ENCODE measurements around the gene STAMBP. TPM values are rescaled to one million over a fixed set of nuclear protein-coding genes. Genes with fewer than 3 reads are reported as not detected.

Gene STAMBP
- total and polyA plus RNA-seq, 2 donors (not counting 3 experiments of a cell fraction or from before 2014, with no cell fraction given), result 18.0 to 21.3 TPM

GRCh38 chr2:73892631-73893329, 64.0 kb downstream of the STAMBP start, which contains the start of gene ACTG2:
Gene ACTG2, plus strand, starts transcription at chr2:73893008. Its CDS starts 8,304 bp downstream, at chr2:73901312.
- Histone ChIP-seq H3K9ac (replicated peaks; ENCODE audit: extremely low read depth, insufficient read depth, low read length) (no peak within 1 kb of the TSS), H3K4me2 (ENCODE audit: insufficient read depth, low read length) (no peak within 1 kb of the TSS), H3K9me3 (replicated peaks; ENCODE audit: control insufficient read depth, insufficient read depth, low read length) (no peaks in the 10 kb centered on the region), H3K4me3 (replicated peaks in 1 of 3; ENCODE audit: insufficient read depth in 1 of 3, low read depth in 1 of 3, low read length in 3 of 3) (no peak within 1 kb of the TSS), H4K20me1 (replicated peaks; ENCODE audit: control insufficient read depth, extremely low read depth, insufficient read depth, low read length) (no peaks in the 10 kb centered on the region), H3K9me1 (replicated peaks; ENCODE audit: control insufficient read depth, extremely low read depth, insufficient read depth, low read length) (no peaks in the 10 kb centered on the region), H2AFZ (ENCODE audit: low read depth, low read length) (no peak within 1 kb of the TSS), H3K36me3 (ENCODE audit: control insufficient read depth in 2 of 2, extremely low read depth in 1 of 2, insufficient read depth in 2 of 2, low read length in 2 of 2) (no peaks in the 10 kb centered on the region), H3K4me1 (ENCODE audit: control insufficient read depth, extremely low read depth, insufficient read depth, low read length) (no peaks in the 10 kb centered on the region), H3K79me2 (ENCODE audit: control insufficient read depth, insufficient read depth, low read length) (no peaks in the 10 kb centered on the region), H3K27me3 (ENCODE audit: control insufficient read depth in 2 of 2, insufficient read depth in 2 of 2, low read length in 2 of 2) (peaks cover 0 to 4% of the 10 kb centered on the region in 2 experiments), H3K27ac (ENCODE audit: insufficient read depth, low read depth, low read length) (no peak within 1 kb of the TSS)
- intact Hi-C loops (cut with micrococcal nuclease), result no loop called here
- dilution Hi-C loops (cut with MboI; ENCODE audit: extremely low pct_ligation_motif_present, low sequenced_read_pairs), result no loop called here
- DNase-seq (ENCODE audit: low read depth, low spot score) (no peak), FAIRE-seq (no peak)
- CTCF ChIA-PET, result interaction anchor here (0.6 to 0.8 kb wide), 2 partner anchors 12 to 221 kb away, joined by 3 read pairs; no protein-coding TSS in a partner anchor
- POLR2A ChIA-PET, result no interaction called here
- no peak for TF ChIP-seq JUN (IDR thresholded peaks at IDR 0.05; ENCODE audit: borderline replicate concordance, insufficient read depth, insufficient read length, low read depth)
- TF ChIP-seq POLR2AphosphoS5 (IDR thresholded peaks at IDR 0.05; ENCODE audit: insufficient read depth, low read depth, low read length), result no peak
- TF ChIP-seq MYC (IDR thresholded peaks at IDR 0.05; ENCODE audit: low read depth, low read length), result no peak
- TF ChIP-seq POLR2A (IDR thresholded peaks at IDR 0.05; ENCODE audit: low read depth, low read length), result no peak
- BruUV-seq (replicated peaks), result no TSS peak

- Histone ChIP-seq H3K9ac (replicated peaks; ENCODE audit: extremely low read depth, insufficient read depth, low read length) (no peak overlapping the region), H4K20me1 (replicated peaks; ENCODE audit: control insufficient read depth, extremely low read depth, insufficient read depth, low read length) (no peaks in the 10 kb centered on the region), H3K9me1 (replicated peaks; ENCODE audit: control insufficient read depth, extremely low read depth, insufficient read depth, low read length) (no peaks in the 10 kb centered on the region), H3K36me3 (ENCODE audit: control insufficient read depth in 2 of 2, extremely low read depth in 1 of 2, insufficient read depth in 2 of 2, low read length in 2 of 2) (no peaks in the 10 kb centered on the region), H3K4me3 (replicated peaks in 1 of 3; ENCODE audit: insufficient read depth in 1 of 3, low read depth in 1 of 3, low read length in 3 of 3) (no peak overlapping the region), H3K79me2 (ENCODE audit: control insufficient read depth, insufficient read depth, low read length) (no peaks in the 10 kb centered on the region), H3K4me2 (ENCODE audit: insufficient read depth, low read length) (no peak overlapping the region), H3K27me3 (ENCODE audit: control insufficient read depth in 2 of 2, insufficient read depth in 2 of 2, low read length in 2 of 2) (peaks cover 0 to 4% of the 10 kb centered on the region in 2 experiments), H3K27ac (ENCODE audit: insufficient read depth, low read depth, low read length) (no peak overlapping the region), H3K4me1 (ENCODE audit: control insufficient read depth, extremely low read depth, insufficient read depth, low read length) (no peaks in the 10 kb centered on the region), H2AFZ (ENCODE audit: low read depth, low read length) (no peak overlapping the region), H3K9me3 (replicated peaks; ENCODE audit: control insufficient read depth, insufficient read depth, low read length) (no peaks in the 10 kb centered on the region)
- no peak for TF ChIP-seq MAX (IDR thresholded peaks at IDR 0.05; ENCODE audit: insufficient read depth, insufficient read length)
- no peak for TF ChIP-seq CTCF (IDR thresholded peaks at IDR 0.05; ENCODE audit: extremely low read depth in 1 of 2, insufficient read depth in 1 of 2, low read depth in 1 of 2, low read length in 2 of 2)
- TF ChIP-seq MYC (IDR thresholded peaks at IDR 0.05; ENCODE audit: low read depth, low read length), result no peak
- no peak for TF ChIP-seq GATA2 (IDR thresholded peaks at IDR 0.05; ENCODE audit: insufficient read depth, insufficient read length, low read depth, low read length)
- no peak for TF ChIP-seq POLR2AphosphoS5 (IDR thresholded peaks at IDR 0.05; ENCODE audit: insufficient read depth, low read depth, low read length)
- TF ChIP-seq POLR2A (IDR thresholded peaks at IDR 0.05; ENCODE audit: low read depth, low read length), result no peak
- DNase-seq (ENCODE audit: low read depth, low spot score), result no peak
- intact Hi-C loops (cut with micrococcal nuclease) (no loop called here), dilution Hi-C loops (cut with MboI; ENCODE audit: extremely low pct_ligation_motif_present, low sequenced_read_pairs) (no loop called here)
- ChIA-PET CTCF (no interaction called here), POLR2A (no interaction called here)
- FAIRE-seq, result no peak
- BruUV-seq (replicated peaks), result no TSS peak
These were observed 65.2 kb downstream of the STAMBP start for GRCh38 chr2:73893764-73894474.
